GM19099 (cell line): ENCODE measurements around the gene OR2T4.

ENCODE experiments used
- POLR2A ChIP-seq: IDR thresholded peaks from 3 replicates; pipeline ENCODE4 v1.6.1; 2011; ENCODE audit warnings: low read depth; ENCODE audit not compliant: insufficient read length; ENCODE audit errors: extremely low read depth

Gene OR2T4

GRCh38 chr1:248361121-248361715, at the start of gene OR2T4:
Gene OR2T4 (plus strand): TSS chr1:248361665. CDS start chr1:248361665, 0 bp downstream.
- TF ChIP-seq POLR2A, result no peak

DNA sequence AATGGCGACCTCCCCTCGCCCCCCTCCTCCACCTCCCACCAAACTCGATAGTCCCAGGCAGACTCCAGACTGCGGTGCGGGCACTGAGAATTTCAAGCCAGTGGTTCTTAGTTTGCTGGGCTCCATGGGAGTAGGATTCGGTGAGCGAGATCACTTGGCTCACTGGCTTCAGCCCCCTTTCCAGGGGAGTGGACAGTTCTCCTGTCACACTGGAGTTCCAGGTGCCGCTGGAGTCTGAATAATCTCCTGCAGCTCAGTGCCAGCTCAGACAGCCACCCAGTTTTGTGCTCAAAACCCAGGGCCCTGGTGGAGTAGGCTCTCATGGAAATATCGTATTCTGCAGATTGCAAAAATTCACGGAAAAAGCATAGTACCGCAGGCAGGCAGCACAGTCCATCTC, 44.7 kb upstream of the OR2T4 start:
- no peak for TF ChIP-seq POLR2A

- TF ChIP-seq POLR2A, result no peak
Observed at GRCh38 chr1:248324468-248324867, 37.0 kb upstream of the OR2T4 start, which contains the start of gene OR2M7. Gene OR2M7 (minus strand): TSS chr1:248324568. CDS start chr1:248324568, 0 bp downstream.

GRCh38 chr1:248343451-248343850, 18.0 kb upstream of the OR2T4 start:
- no peak for TF ChIP-seq POLR2A

GRCh38 chr1:248348475-248348874, 13.0 kb upstream of the OR2T4 start, which contains the start of gene OR14C36:
Gene OR14C36 (plus strand): TSS chr1:248348775. CDS start chr1:248348775, 0 bp downstream.
- no peak for TF ChIP-seq POLR2A

GRCh38 chr1:248359415-248359814, 2.0 kb upstream of the OR2T4 start:
- TF ChIP-seq POLR2A, result no peak

GRCh38 chr1:248366609-248367008, 5.1 kb downstream of the OR2T4 start:
- no peak for TF ChIP-seq POLR2A

DNA sequence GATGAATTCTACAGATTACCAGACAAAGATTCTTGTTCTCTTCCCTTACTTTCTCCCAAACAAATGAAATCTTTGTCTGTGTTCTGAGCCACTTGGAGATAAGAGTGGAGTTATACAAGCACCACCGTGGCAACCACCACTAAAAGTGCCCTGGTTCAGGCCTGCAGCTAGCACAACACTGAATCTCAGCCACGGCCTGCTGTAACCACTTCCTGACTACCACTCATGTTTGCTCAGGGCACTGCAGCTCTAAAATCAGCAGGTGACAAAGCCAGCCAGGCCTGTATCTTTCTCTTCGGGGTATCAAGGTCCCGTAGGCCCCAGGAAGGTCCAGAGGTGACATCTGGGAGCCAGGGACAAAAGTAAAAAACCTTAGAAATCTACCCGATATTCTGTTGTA, 10.9 kb downstream of the OR2T4 start:
- TF ChIP-seq POLR2A, result no peak

GRCh38 chr1:248373761-248374160, 12.3 kb downstream of the OR2T4 start:
- no peak for TF ChIP-seq POLR2A

DNA sequence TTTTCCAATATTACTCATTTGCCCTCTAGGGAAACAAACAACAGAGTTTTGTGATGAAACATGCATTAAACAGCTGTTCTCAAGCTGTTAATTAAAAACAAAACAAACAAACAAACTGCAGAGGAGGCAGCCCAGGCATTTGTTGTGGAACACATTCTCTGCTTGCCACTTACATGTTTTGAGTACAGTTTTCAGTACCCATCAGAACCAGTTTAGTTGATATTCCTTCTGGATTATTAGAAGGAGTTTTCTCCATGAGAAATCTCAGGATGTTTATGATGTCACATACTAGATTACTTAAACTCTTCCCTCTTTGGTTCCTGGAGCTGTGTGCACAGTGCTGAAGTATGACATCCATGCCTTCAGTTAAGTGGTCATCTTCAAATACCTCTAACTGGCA, 14.0 kb downstream of the OR2T4 start, which contains the start of gene OR2T6:
Gene OR2T6 (plus strand): TSS at position 301 of the 400 bp plus-strand sequence. CDS start 11,863 bp downstream, outside the sequence.
- no peak for TF ChIP-seq POLR2A

- TF ChIP-seq POLR2A, result no peak
Observed at GRCh38 chr1:248376916-248377315, 15.5 kb downstream of the OR2T4 start.

DNA sequence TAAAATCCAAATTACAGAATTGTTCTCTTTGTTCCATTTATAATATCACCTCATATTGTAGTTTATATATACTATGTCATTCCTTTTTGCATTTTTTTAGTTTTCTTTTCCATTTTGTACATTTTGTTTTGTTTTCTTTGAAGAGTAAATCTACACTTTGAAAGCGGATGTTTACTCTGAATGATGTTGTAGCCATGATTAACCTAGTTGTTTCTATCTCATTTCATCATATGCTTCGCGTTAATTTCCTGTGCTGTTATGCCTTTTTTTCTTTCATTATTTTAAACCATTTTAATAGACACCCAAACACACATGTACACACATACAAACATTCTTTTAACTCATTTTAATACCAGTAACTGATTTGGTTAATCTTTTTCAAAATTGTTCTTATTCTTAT, 19.4 kb downstream of the OR2T4 start:
- TF ChIP-seq POLR2A, result no peak

- no peak for TF ChIP-seq POLR2A
Observed at GRCh38 chr1:248388426-248388825, 27.0 kb downstream of the OR2T4 start.

- no peak for TF ChIP-seq POLR2A
Observed at GRCh38 chr1:248393050-248393449, 31.6 kb downstream of the OR2T4 start.

GRCh38 chr1:248402748-248403147, 41.3 kb downstream of the OR2T4 start, which contains the start of gene OR2T1:
Gene OR2T1 (plus strand): TSS chr1:248403048. CDS start chr1:248406148, 3,100 bp downstream.
- no peak for TF ChIP-seq POLR2A

- no peak for TF ChIP-seq POLR2A
Observed at GRCh38 chr1:248404024-248404423, 42.6 kb downstream of the OR2T4 start.
